ENCODE measurements around the gene MED12L. TPM values are rescaled to one million over a fixed set of nuclear protein-coding genes. Genes with fewer than 3 reads are reported as not detected.

Gene MED12L
- total RNA-seq, 2 experiments from 2014 or later: 12.6 to 32.7 TPM

GRCh38 chr3:151265866-151266265 is 180.4 kb downstream of the MED12L start:
- Histone ChIP-seq H3K4me3 (ENCODE audit: low read depth, low read length, poor library complexity, severe bottlenecking) (no peak overlapping the region), H3K27ac (ENCODE audit: low read depth, low read length, poor library complexity, severe bottlenecking) (peak overlapping the region; percentile 30), H2AFZ (ENCODE audit: low read length) (no peak overlapping the region), H3K4me1 (ENCODE audit: insufficient read depth, low read length, poor library complexity, severe bottlenecking) (peaks cover 20% of the 10 kb centered on the region), H3K79me2 (ENCODE audit: insufficient read depth, low read depth, low read length) (no peaks in the 10 kb centered on the region), H3K4me2 (ENCODE audit: low read length) (peak overlapping the region; percentile 54), H3K9me2 (ENCODE audit: insufficient read depth, low read length) (no peaks in the 10 kb centered on the region), H3K9me3 (ENCODE audit: low read length) (no peaks in the 10 kb centered on the region), H4K20me1 (ENCODE audit: insufficient read depth, low read length) (peaks cover 5% of the 10 kb centered on the region; the same call in 1 of the 2 replicates), H3K36me3 (ENCODE audit: insufficient read depth, low read length) (no peaks in the 10 kb centered on the region)
- ChIA-PET POLR2A (interaction anchor here (0.6 to 3.1 kb wide), 6 partner anchors 12 to 544 kb away, joined by 3 to 9 read pairs (median 4); partner anchors contain the start of gene P2RY14), CTCF (ENCODE audit: unreplicated experiment) (no interaction called here)
- BruUV-seq (replicated peaks): no TSS peak
- TF ChIP-seq EZH2phosphoT487 (IDR thresholded peaks at IDR 0.05; ENCODE audit: borderline replicate concordance, low read depth, low read length) (no peak), CTCF (conservative IDR thresholded peaks at IDR 0.05; ENCODE audit: low read length) (no peak)
- intact Hi-C loops (cut with micrococcal nuclease; ENCODE audit: unreplicated experiment): no loop called here
- DNase-seq (ENCODE audit: low spot score): peak; percentile 91

GRCh38 chr3:151267066-151267465 is 181.6 kb downstream of the MED12L start:
- no peak for TF ChIP-seq EZH2phosphoT487 (IDR thresholded peaks at IDR 0.05; ENCODE audit: borderline replicate concordance, low read depth, low read length)
- TF ChIP-seq CTCF (conservative IDR thresholded peaks at IDR 0.05; ENCODE audit: low read length): no peak
- H2AFZ ChIP-seq (ENCODE audit: low read length): no peak overlapping the region
- intact Hi-C loops (cut with micrococcal nuclease; ENCODE audit: unreplicated experiment): no loop called here
- H3K4me3 ChIP-seq (ENCODE audit: low read depth, low read length, poor library complexity, severe bottlenecking): no peak overlapping the region
- peaks cover 5% of the 10 kb centered on the region; the same call in 1 of the 2 replicates for H4K20me1 ChIP-seq (ENCODE audit: insufficient read depth, low read length)
- no peak overlapping the region for H3K4me2 ChIP-seq (ENCODE audit: low read length)
- no peaks in the 10 kb centered on the region for H3K79me2 ChIP-seq (ENCODE audit: insufficient read depth, low read depth, low read length)
- ChIA-PET POLR2A (interaction anchor here (0.7 to 3.1 kb wide), 9 partner anchors 9 to 132 kb away, joined by 3 to 10 read pairs (median 4); partner anchors contain the start of gene P2RY14), CTCF (ENCODE audit: unreplicated experiment) (no interaction called here)
- no peaks in the 10 kb centered on the region for H3K9me3 ChIP-seq (ENCODE audit: low read length)
- no peaks in the 10 kb centered on the region for H3K36me3 ChIP-seq (ENCODE audit: insufficient read depth, low read length)
- no peaks in the 10 kb centered on the region for H3K9me2 ChIP-seq (ENCODE audit: insufficient read depth, low read length)
- peaks cover 20% of the 10 kb centered on the region for H3K4me1 ChIP-seq (ENCODE audit: insufficient read depth, low read length, poor library complexity, severe bottlenecking)
- no peak overlapping the region for H3K27ac ChIP-seq (ENCODE audit: low read depth, low read length, poor library complexity, severe bottlenecking)
- BruUV-seq (replicated peaks): no TSS peak
- DNase-seq (ENCODE audit: low spot score): no peak

Measured in OCI-LY7 (cell line).